PC-9 (cell line): Measurements from ENCODE around the gene MTA3. TPM values are rescaled to one million over a fixed set of nuclear protein-coding genes. Genes with fewer than 3 reads are reported as not detected.
"Not testable (repeated sequence)": the region's sequence is repeated elsewhere in the genome, so short reads cannot be mapped to it uniquely, and the experiment has no call there.

ENCODE experiments used
- BruUV-seq: library from RNA; stranded (reverse); fragments of 400-500 nt; replicated peaks from 2 replicates; lab custom pipeline; 2021; lab: Mats Ljungman, UMichigan
- CTCF ChIA-PET: fragments of 300-600 bp; sonication (Branson Sonifier 250); formaldehyde crosslinking; loops from one replicate; lab custom pipeline; 2022; ENCODE audit warnings: antibody characterized with exemption; lab: Charles Lee
- POLR2A ChIA-PET: fragments of 300-600 bp; sonication (Branson Sonifier 250); formaldehyde crosslinking; loops from one replicate; lab custom pipeline; 2022; ENCODE audit warnings: antibody characterized with exemption; ENCODE audit not compliant: unreplicated experiment; lab: Charles Lee
- DNase-seq, 2 experiments: peaks; one replicate each; pipeline versions ENCODE4 v3.0.0 to v3.0.0-alpha.2; 2015 to 2022; ENCODE audit warnings: mixed read lengths in 1 of 2
- H2AFZ ChIP-seq: fragments of 200-600 bp; sonication (generic); 2 replicates; pipeline ENCODE4 v1.8.1; 2017; ENCODE audit warnings: antibody characterized with exemption
- H3F3A ChIP-seq: fragments of 200-600 bp; sonication (generic); 2 replicates; pipeline ENCODE4 v1.8.1; 2017; ENCODE audit warnings: antibody characterized with exemption, mild to moderate bottlenecking, low read depth; ENCODE audit not compliant: insufficient read depth
- H3K27ac ChIP-seq: fragments of 200-600 bp; sonication (generic); 2 replicates; pipeline ENCODE4 v1.6.1; 2016; ENCODE audit warnings: mixed run types
- H3K27me3 ChIP-seq: fragments of 200-600 bp; sonication (generic); 2 replicates; pipeline ENCODE4 v1.6.1; 2016; ENCODE audit warnings: low read depth, mixed run types; ENCODE audit not compliant: insufficient read depth
- H3K36me3 ChIP-seq: fragments of 200-600 bp; sonication (generic); 2 replicates; pipeline ENCODE4 v1.6.1; 2016; ENCODE audit warnings: low read depth, mixed run types
- H3K4me1 ChIP-seq: fragments of 200-600 bp; sonication (generic); replicated peaks from 2 replicates; pipeline ENCODE4 v1.6.1; 2016; ENCODE audit warnings: mixed run types; ENCODE audit not compliant: insufficient read depth
- H3K4me2 ChIP-seq: fragments of 200-600 bp; sonication (generic); 2 replicates; pipeline ENCODE4 v1.6.1; 2017; ENCODE audit warnings: mixed run types
- H3K4me3 ChIP-seq: fragments of 200-600 bp; sonication (generic); 2 replicates; pipeline ENCODE4 v1.6.1; 2016; ENCODE audit warnings: mixed run types
- H3K79me2 ChIP-seq: fragments of 200-600 bp; sonication (generic); 2 replicates; pipeline ENCODE4 v1.6.1; 2017; ENCODE audit warnings: low read depth, mixed run types
- H3K9me2 ChIP-seq: fragments of 200-600 bp; sonication (generic); 2 replicates; pipeline ENCODE4 v1.8.1; 2017; ENCODE audit warnings: mild to moderate bottlenecking; ENCODE audit not compliant: insufficient read depth
- H3K9me3 ChIP-seq: fragments of 200-600 bp; sonication (generic); 2 replicates; pipeline ENCODE4 v1.8.1; 2016; ENCODE audit warnings: low read depth; ENCODE audit not compliant: insufficient read depth
- H4K20me1 ChIP-seq: fragments of 200-600 bp; sonication (generic); 2 replicates; pipeline ENCODE4 v1.8.1; 2017; ENCODE audit not compliant: insufficient read depth
- EZH2 ChIP-seq: fragments of 200-600 bp; sonication (generic); IDR thresholded peaks from 2 replicates; pipeline ENCODE4 v1.8.0; 2017; ENCODE audit warnings: antibody characterized with exemption, low read depth
- intact Hi-C: fragments of 100-400 bp; cut with micrococcal nuclease; formaldehyde crosslinking; loops from one replicate; pipeline ENCODE4 v1.10.0; 2022; ENCODE audit not compliant: unreplicated experiment
- total RNA-seq: library from RNA; stranded (reverse); gene quantifications from 2 replicates; pipeline ENCODE4 v1.2.3, GENCODE V29; 2021
- TF ChIP-seq, protein P1 (sequence below): fragments of 200-600 bp; sonication (generic); conservative IDR thresholded peaks from 2 replicates; pipeline ENCODE4 v1.6.1; 2017; ENCODE audit warnings: mixed run types, antibody characterized with exemption, mild to moderate bottlenecking, moderate library complexity

Gene MTA3
- total RNA-seq, 1 experiment from 2014 or later: 89.8 TPM

DNA sequence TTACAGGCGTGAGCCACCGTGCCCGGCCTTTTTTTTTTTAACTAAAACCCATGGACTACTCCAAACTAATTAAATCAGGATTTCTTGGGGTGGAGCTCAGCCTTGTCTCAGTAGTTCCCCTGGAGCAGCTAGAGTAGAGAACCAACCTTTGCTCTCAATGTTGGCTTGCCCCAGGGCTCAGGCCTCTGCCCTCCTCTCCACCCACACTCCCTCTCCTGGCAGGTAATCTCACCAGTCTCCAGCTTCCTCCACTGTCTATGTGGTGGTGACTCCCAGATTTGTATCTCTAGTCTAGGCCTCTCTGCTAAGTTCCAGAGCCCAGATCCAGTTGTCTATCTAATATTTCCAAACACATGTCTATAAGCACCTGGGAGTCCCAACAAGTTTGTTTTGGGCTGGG, 9.6 kb upstream of the MTA3 start:
- no peaks in the 10 kb centered on the region for H3K79me2 ChIP-seq
- H3K36me3 ChIP-seq: no peaks in the 10 kb centered on the region
- intact Hi-C loops: no loop called here
- peaks cover 59% of the 10 kb centered on the region for H3K4me1 ChIP-seq
- no peak overlapping the region for H2AFZ ChIP-seq
- H3K4me3 ChIP-seq: no peak overlapping the region
- peak overlapping the region; percentile 42; the same call in 1 of the 2 replicates for H3K27ac ChIP-seq
- peak overlapping the region; percentile 38 for H3K4me2 ChIP-seq
- ChIA-PET POLR2A (no interaction called here), CTCF (interaction anchor here (0.5 to 1.0 kb wide), 2 partner anchors 19 to 80 kb away, joined by 5 read pairs; no protein-coding TSS in a partner anchor)
- no peaks in the 10 kb centered on the region for H3K27me3 ChIP-seq
- no peaks in the 10 kb centered on the region for H3K9me3 ChIP-seq
- no peak for TF ChIP-seq EZH2
- TF ChIP-seq, protein P1, sequence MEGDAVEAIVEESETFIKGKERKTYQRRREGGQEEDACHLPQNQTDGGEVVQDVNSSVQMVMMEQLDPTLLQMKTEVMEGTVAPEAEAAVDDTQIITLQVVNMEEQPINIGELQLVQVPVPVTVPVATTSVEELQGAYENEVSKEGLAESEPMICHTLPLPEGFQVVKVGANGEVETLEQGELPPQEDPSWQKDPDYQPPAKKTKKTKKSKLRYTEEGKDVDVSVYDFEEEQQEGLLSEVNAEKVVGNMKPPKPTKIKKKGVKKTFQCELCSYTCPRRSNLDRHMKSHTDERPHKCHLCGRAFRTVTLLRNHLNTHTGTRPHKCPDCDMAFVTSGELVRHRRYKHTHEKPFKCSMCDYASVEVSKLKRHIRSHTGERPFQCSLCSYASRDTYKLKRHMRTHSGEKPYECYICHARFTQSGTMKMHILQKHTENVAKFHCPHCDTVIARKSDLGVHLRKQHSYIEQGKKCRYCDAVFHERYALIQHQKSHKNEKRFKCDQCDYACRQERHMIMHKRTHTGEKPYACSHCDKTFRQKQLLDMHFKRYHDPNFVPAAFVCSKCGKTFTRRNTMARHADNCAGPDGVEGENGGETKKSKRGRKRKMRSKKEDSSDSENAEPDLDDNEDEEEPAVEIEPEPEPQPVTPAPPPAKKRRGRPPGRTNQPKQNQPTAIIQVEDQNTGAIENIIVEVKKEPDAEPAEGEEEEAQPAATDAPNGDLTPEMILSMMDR: peak; percentile 28; the same call in 1 of the 2 replicates
- no peaks in the 10 kb centered on the region for H3K9me2 ChIP-seq
- peak; percentile 56 to 82 for DNase-seq
- H3F3A ChIP-seq: peaks cover 27% of the 10 kb centered on the region
- BruUV-seq: no TSS peak
- H4K20me1 ChIP-seq: no peaks in the 10 kb centered on the region

DNA sequence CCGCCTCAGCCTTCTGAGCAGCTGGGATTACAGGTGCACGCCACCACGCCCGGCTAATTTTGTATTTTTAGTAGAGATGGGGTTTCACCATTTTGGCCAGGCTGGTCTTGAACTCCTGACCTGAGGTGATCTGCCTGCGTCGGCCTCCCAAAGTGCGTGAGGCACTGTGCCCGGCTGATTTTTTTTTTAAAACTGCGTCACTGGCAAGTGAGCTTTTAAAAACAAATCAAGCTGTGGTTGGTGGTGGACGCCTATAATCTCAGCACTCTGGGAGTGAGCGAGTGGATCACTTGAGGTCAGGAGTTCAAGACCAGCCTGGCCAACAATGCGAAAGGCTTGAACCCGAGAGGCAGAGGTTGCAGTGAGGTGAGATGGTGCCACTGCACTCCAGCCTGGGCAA, 8.3 kb upstream of the MTA3 start:
- H3K79me2 ChIP-seq, CTCF ChIA-PET, H2AFZ ChIP-seq, H3K27ac ChIP-seq, H3K4me2 ChIP-seq, H4K20me1 ChIP-seq, H3K9me2 ChIP-seq, H3K4me3 ChIP-seq, H3K27me3 ChIP-seq, BruUV-seq, DNase-seq, intact Hi-C loops, H3K9me3 ChIP-seq, POLR2A ChIA-PET, H3K36me3 ChIP-seq: not testable (repeated sequence)
- Histone ChIP-seq H3K4me1 (peaks cover 70% of the 10 kb centered on the region), H3F3A (peaks cover 35% of the 10 kb centered on the region)

DNA sequence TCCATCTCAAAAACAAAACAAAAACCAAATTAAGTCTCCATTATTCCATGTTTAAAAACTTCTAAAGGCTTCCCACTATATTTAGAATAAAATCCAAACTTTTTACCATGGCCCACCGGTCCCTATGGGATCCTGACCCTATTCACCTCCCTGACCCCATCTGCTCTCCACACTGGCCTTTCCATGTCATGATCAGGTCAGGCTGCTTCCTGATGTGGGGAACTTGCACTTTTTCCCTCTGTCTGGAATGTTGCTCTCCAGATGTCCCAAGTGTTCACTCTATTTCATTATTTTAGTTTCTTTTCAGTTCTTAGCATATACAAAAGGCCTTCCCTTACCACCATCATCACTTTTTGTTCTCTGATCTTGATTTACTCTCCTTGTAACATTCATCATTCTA, 7.5 kb upstream of the MTA3 start:
- CTCF ChIA-PET: no interaction called here
- Histone ChIP-seq H3K27me3 (no peaks in the 10 kb centered on the region), H3K9me3 (no peaks in the 10 kb centered on the region), H3K79me2 (no peaks in the 10 kb centered on the region), H3K36me3 (no peaks in the 10 kb centered on the region), H3K4me1 (peaks cover 71% of the 10 kb centered on the region), H4K20me1 (no peaks in the 10 kb centered on the region), H3K4me2 (peak overlapping the region; percentile 65), H3F3A (peaks cover 37% of the 10 kb centered on the region), H3K9me2 (no peaks in the 10 kb centered on the region), H2AFZ (no peak overlapping the region), H3K4me3 (no peak overlapping the region), H3K27ac (peak overlapping the region; percentile 83; the same call in 1 of the 2 replicates)
- TF ChIP-seq, protein P1: no peak
- no peak for TF ChIP-seq EZH2
- POLR2A ChIA-PET: no interaction called here
- intact Hi-C loops: no loop called here
- DNase-seq: no peak
- BruUV-seq: no TSS peak
